Caco-2 (cell line): ENCODE measurements around the gene MAN1C1. TPM values are rescaled to one million over a fixed set of nuclear protein-coding genes. Genes with fewer than 3 reads are reported as not detected.

ENCODE experiments used
- BruUV-seq: library from RNA; stranded (reverse); fragments of 400-500 nt; replicated peaks from 2 replicates; lab custom pipeline; 2021; lab: Mats Ljungman, UMichigan
- CTCF ChIA-PET: fragments of 300-600 bp; sonication (Branson Sonifier 250); formaldehyde crosslinking; loops from one replicate; lab custom pipeline; 2022; ENCODE audit warnings: antibody characterized with exemption; lab: Charles Lee
- POLR2A ChIA-PET: fragments of 300-600 bp; sonication (Branson Sonifier 250); formaldehyde crosslinking; loops from one replicate; lab custom pipeline; 2022; ENCODE audit warnings: antibody characterized with exemption; lab: Charles Lee
- DNase-seq, 2 experiments: peaks; one replicate each; pipeline versions ENCODE4 v3.0.0 to v3.0.0-alpha.2; 2020 to 2022
- H3K27me3 ChIP-seq: replicated peaks from 2 replicates; pipeline ENCODE4 v1.6.0; 2011; ENCODE audit warnings: low read length; ENCODE audit not compliant: control insufficient read depth, insufficient read depth
- H3K36me3 ChIP-seq: 2 replicates; pipeline ENCODE4 v1.5.1; 2011; ENCODE audit warnings: low read length; ENCODE audit not compliant: control insufficient read depth, insufficient read depth
- H3K4me1 ChIP-seq: fragments of 250-450 bp; sonication (Bioruptor Pico); 2 replicates; pipeline ENCODE4 v1.5.1; 2020; ENCODE audit warnings: mild to moderate bottlenecking
- H3K4me3 ChIP-seq: 2 replicates; pipeline ENCODE4 v1.5.1; 2011; ENCODE audit warnings: low read depth, mild to moderate bottlenecking, control low read depth, low read length
- H3K9me3 ChIP-seq: fragments of 250-450 bp; sonication (Bioruptor Pico); 2 replicates; pipeline ENCODE4 v1.5.1; 2020; ENCODE audit warnings: mild to moderate bottlenecking, moderate library complexity
- H3K27ac Mint-ChIP-seq: one replicate; pipeline ENCODE4 v1.8.0; 2022; ENCODE audit warnings: mixed read lengths; ENCODE audit not compliant: unreplicated experiment
- H3K27me3 Mint-ChIP-seq: one replicate; pipeline ENCODE4 v1.8.0; 2022; ENCODE audit warnings: mixed read lengths; ENCODE audit not compliant: insufficient read depth, unreplicated experiment
- H3K36me3 Mint-ChIP-seq: one replicate; pipeline ENCODE4 v1.8.0; 2022; ENCODE audit warnings: mild to moderate bottlenecking, mixed read lengths; ENCODE audit not compliant: insufficient read depth, unreplicated experiment
- H3K4me1 Mint-ChIP-seq: one replicate; pipeline ENCODE4 v1.8.0; 2022; ENCODE audit warnings: low read depth, mixed read lengths; ENCODE audit not compliant: unreplicated experiment
- H3K4me3 Mint-ChIP-seq: one replicate; pipeline ENCODE4 v1.8.0; 2022; ENCODE audit warnings: mild to moderate bottlenecking, moderate library complexity, mixed read lengths; ENCODE audit not compliant: unreplicated experiment
- H3K9me3 Mint-ChIP-seq: one replicate; pipeline ENCODE4 v1.8.0; 2022; ENCODE audit warnings: mixed read lengths; ENCODE audit not compliant: unreplicated experiment
- intact Hi-C: fragments of 100-400 bp; cut with micrococcal nuclease; formaldehyde crosslinking; loops from one replicate; pipeline ENCODE4 v1.10.0; 2022; ENCODE audit not compliant: unreplicated experiment
- total RNA-seq: library from RNA; stranded (reverse); gene quantifications from 2 replicates; pipeline ENCODE4 v1.2.3, GENCODE V29; 2022
- TF ChIP-seq, protein P1 (sequence below), 2 experiments: fragments of 200-600 bp in 1 of 2; IDR thresholded peaks; 1 replicate in 1 of 2; 2 replicates in 1 of 2; pipeline versions ENCODE4 v1.5.1 to v1.8.0; 2011 to 2022; ENCODE audit warnings: antibody characterized with exemption in 1 of 2, control low read depth in 1 of 2, inconsistent platforms in 1 of 2, low read depth in 1 of 2, low read length in 1 of 2, mild to moderate bottlenecking in 1 of 2, moderate library complexity in 1 of 2; ENCODE audit not compliant: insufficient read depth in 1 of 2, severe bottlenecking in 1 of 2, unreplicated experiment in 1 of 2

The MAN1C1 gene
- total RNA-seq, 1 experiment from 2014 or later, result 2.7 TPM

DNA sequence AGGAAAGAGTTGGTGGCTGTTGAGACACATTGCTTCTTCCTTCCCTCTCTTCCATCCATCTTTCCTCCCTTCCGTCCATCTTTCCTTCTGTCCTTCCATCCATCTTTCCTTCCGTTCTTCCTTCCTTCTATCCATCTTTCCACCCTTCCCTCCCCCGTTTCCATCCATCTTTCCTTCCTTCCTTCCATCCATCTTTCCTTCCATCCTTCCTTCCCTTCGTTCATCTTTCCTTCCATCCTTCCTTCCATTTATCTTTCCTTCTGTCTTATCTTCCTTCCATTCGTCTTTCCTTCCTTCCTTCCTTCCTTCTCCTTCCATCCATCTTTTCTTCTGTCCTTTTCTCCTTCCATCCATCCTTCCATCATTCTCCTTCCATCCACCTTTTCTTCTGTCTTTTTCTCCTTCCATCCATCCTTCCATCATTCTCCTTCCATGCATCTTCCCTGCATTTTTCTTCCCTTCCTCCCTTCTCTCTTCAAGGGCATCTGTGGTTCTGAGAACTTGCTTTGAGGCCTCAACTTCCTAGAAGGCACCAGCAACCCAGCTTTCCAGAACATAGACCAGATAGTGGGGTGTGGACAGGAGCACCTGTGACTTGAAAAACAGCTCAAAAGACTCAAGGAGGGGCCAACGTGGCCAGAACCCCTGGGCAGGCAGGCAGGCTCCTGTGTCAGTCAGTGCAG, 134.5 kb downstream of the MAN1C1 start:
- H3K9me3 Mint-ChIP-seq, result no peaks in the 10 kb centered on the region
- H3K4me1 Mint-ChIP-seq, result no peaks in the 10 kb centered on the region
- no peaks in the 10 kb centered on the region for H3K4me1 ChIP-seq
- TF ChIP-seq, protein P1, sequence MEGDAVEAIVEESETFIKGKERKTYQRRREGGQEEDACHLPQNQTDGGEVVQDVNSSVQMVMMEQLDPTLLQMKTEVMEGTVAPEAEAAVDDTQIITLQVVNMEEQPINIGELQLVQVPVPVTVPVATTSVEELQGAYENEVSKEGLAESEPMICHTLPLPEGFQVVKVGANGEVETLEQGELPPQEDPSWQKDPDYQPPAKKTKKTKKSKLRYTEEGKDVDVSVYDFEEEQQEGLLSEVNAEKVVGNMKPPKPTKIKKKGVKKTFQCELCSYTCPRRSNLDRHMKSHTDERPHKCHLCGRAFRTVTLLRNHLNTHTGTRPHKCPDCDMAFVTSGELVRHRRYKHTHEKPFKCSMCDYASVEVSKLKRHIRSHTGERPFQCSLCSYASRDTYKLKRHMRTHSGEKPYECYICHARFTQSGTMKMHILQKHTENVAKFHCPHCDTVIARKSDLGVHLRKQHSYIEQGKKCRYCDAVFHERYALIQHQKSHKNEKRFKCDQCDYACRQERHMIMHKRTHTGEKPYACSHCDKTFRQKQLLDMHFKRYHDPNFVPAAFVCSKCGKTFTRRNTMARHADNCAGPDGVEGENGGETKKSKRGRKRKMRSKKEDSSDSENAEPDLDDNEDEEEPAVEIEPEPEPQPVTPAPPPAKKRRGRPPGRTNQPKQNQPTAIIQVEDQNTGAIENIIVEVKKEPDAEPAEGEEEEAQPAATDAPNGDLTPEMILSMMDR (IDR thresholded peaks at IDR 0.05; ENCODE audit: insufficient read depth in 1 of 2, low read depth in 1 of 2, low read length in 1 of 2, severe bottlenecking in 1 of 2, unreplicated experiment in 1 of 2), result no peak
- no peak overlapping the region for H3K4me3 ChIP-seq
- no peaks in the 10 kb centered on the region for H3K36me3 Mint-ChIP-seq
- H3K27me3 ChIP-seq, result no peaks in the 10 kb centered on the region
- no peaks in the 10 kb centered on the region for H3K27me3 Mint-ChIP-seq
- CTCF ChIA-PET, result no interaction called here
- intact Hi-C loops, result no loop called here
- no peak overlapping the region for H3K27ac Mint-ChIP-seq
- H3K9me3 ChIP-seq, result no peaks in the 10 kb centered on the region
- H3K4me3 Mint-ChIP-seq, result no peak overlapping the region
- DNase-seq, result no peak
- POLR2A ChIA-PET, result no interaction called here
- BruUV-seq, result no TSS peak
- H3K36me3 ChIP-seq, result no peaks in the 10 kb centered on the region

DNA sequence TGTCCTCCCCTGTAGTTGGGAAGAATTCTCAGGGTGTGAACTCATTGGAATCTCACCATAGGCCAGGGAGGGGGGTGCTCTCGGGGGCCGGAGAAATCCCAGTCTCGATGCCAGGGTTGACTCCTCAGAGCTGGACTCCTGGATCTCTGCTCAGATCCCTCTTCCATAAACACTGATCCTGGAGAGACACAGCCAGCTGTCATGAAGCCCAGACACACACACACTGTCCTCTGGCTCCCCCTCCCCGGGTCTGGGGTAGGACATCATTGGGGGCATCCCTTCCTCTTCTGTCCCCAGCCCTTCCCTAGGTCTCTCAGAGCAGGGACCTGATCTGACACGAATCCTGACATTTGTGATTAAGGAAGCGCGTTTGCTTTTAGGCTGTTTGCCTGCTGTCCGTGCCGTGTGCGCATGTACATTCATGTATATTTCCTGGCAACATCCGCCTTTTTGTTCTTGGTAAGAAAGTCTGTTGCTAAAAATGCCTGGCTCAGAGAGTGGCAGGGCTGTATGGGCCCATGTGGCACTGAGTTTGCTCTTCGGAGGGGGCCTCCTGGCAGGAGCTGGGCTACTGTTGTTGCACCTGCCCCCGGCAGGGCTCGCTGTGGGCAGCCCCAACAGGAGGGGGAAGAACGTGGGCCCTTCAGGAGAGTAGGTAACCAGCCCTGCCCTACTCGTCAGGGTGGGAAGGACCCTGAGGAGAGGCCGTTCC, 138.0 kb downstream of the MAN1C1 start:
- H3K36me3 ChIP-seq, result no peaks in the 10 kb centered on the region
- H3K9me3 ChIP-seq, result no peaks in the 10 kb centered on the region
- Mint-ChIP-seq H3K9me3 (no peaks in the 10 kb centered on the region), H3K27me3 (no peaks in the 10 kb centered on the region), H3K4me1 (no peaks in the 10 kb centered on the region), H3K4me3 (no peak overlapping the region), H3K27ac (no peak overlapping the region), H3K36me3 (no peaks in the 10 kb centered on the region)
- TF ChIP-seq, protein P1 (IDR thresholded peaks at IDR 0.05; ENCODE audit: insufficient read depth in 1 of 2, low read depth in 1 of 2, low read length in 1 of 2, severe bottlenecking in 1 of 2, unreplicated experiment in 1 of 2), result no peak
- no TSS peak for BruUV-seq
- no peak for DNase-seq
- H3K4me3 ChIP-seq, result no peak overlapping the region
- ChIA-PET CTCF (interaction anchor here (1.1 kb wide), 1 partner anchor 60 kb away, joined by 3 read pairs; no protein-coding TSS in a partner anchor), POLR2A (no interaction called here)
- no peaks in the 10 kb centered on the region for H3K4me1 ChIP-seq
- H3K27me3 ChIP-seq, result no peaks in the 10 kb centered on the region
- intact Hi-C loops, result loop anchor here (5.0 kb wide), 1 partner anchor 43 kb away; no protein-coding TSS in a partner anchor

DNA sequence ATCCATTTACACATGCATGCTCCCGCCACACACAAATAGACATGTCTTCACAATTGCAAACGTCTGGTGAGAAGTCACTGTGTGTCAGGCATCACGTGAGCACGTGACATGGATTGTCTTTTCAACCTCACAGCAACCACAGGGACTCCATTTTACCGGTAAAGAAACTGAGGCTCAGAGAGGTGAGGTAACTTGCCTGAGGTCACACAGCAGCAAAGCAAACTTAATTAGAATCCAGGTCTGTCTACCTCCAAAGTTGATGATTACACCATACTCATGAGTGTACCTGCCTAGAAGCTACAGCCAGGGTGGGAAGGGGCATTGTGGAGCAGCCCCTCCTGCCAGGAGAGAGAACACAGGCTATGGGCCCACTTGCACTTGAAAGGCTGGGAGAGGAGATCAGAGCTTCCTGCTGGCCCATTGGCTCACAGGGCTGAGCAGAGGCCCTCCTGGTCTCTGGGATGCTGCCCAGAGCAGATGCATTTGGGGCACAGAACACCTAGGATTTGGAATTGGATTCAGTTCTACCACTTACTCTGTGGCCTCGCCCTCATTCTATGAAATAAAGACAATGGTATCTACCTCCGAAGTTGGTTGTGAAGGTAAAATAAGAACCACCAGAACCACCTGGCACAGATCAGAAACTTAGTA, 139.0 kb downstream of the MAN1C1 start:
- H3K4me1 Mint-ChIP-seq, result no peaks in the 10 kb centered on the region
- no peaks in the 10 kb centered on the region for H3K27me3 ChIP-seq
- H3K4me1 ChIP-seq, result no peaks in the 10 kb centered on the region
- no peak for DNase-seq
- CTCF ChIA-PET, result interaction anchor here (0.6 to 1.1 kb wide), 2 partner anchors 25 to 61 kb away, joined by 3 read pairs; no protein-coding TSS in a partner anchor
- no TSS peak for BruUV-seq
- H3K9me3 ChIP-seq, result no peaks in the 10 kb centered on the region
- TF ChIP-seq, protein P1 (IDR thresholded peaks at IDR 0.05; ENCODE audit: insufficient read depth in 1 of 2, low read depth in 1 of 2, low read length in 1 of 2, severe bottlenecking in 1 of 2, unreplicated experiment in 1 of 2), result no peak
- no peak overlapping the region for H3K4me3 ChIP-seq
- H3K9me3 Mint-ChIP-seq, result no peaks in the 10 kb centered on the region
- intact Hi-C loops, result loop anchor here (5.0 kb wide), 1 partner anchor 42 kb away; no protein-coding TSS in a partner anchor
- H3K36me3 ChIP-seq, result no peaks in the 10 kb centered on the region
- POLR2A ChIA-PET, result no interaction called here
- no peaks in the 10 kb centered on the region for H3K27me3 Mint-ChIP-seq
- H3K27ac Mint-ChIP-seq, result no peak overlapping the region
- no peak overlapping the region for H3K4me3 Mint-ChIP-seq
- H3K36me3 Mint-ChIP-seq, result no peaks in the 10 kb centered on the region
